Activated T-cell treated with anti-CD3 and anti-CD28 coated beads for 4 hours (primary cell): ENCODE measurements around the gene ASPSCR1.

Source experiments
- DNase-seq: peaks from one replicate; pipeline ENCODE4 v3.0.0-alpha.2; 2020

The ASPSCR1 gene

GRCh38 chr17:81999976-82000802 lies 22.8 kb downstream of the ASPSCR1 start:
- no peak for DNase-seq

- DNase-seq: no peak
These were observed 23.6 kb downstream of the ASPSCR1 start for GRCh38 chr17:82000803-82001570.

GRCh38 chr17:82001571-82002056 lies 24.2 kb downstream of the ASPSCR1 start:
- DNase-seq: no peak

GRCh38 chr17:82003411-82004381 lies 26.3 kb downstream of the ASPSCR1 start:
- no peak for DNase-seq

- DNase-seq: no peak
These were observed 27.4 kb downstream of the ASPSCR1 start for GRCh38 chr17:82004517-82005455.

GRCh38 chr17:82005701-82006348 lies 28.4 kb downstream of the ASPSCR1 start:
- no peak for DNase-seq

GRCh38 chr17:82006468-82007227 lies 29.2 kb downstream of the ASPSCR1 start:
- DNase-seq: no peak

- no peak for DNase-seq
These were observed 29.7 kb downstream of the ASPSCR1 start for GRCh38 chr17:82007228-82007494.

GRCh38 chr17:82007495-82008257 lies 30.2 kb downstream of the ASPSCR1 start:
- DNase-seq: no peak

- no peak for DNase-seq
These were observed 31.0 kb downstream of the ASPSCR1 start for GRCh38 chr17:82008258-82008940.

GRCh38 chr17:82008941-82009405 lies 31.5 kb downstream of the ASPSCR1 start:
- DNase-seq: no peak

- no peak for DNase-seq
These were observed 32.0 kb downstream of the ASPSCR1 start for GRCh38 chr17:82009413-82009812.

GRCh38 chr17:82010575-82011525 lies 33.4 kb downstream of the ASPSCR1 start:
- DNase-seq: no peak

- DNase-seq: no peak
These were observed 34.3 kb downstream of the ASPSCR1 start for GRCh38 chr17:82011617-82012187.

GRCh38 chr17:82012261-82012639 lies 34.8 kb downstream of the ASPSCR1 start:
- DNase-seq: no peak

- DNase-seq: no peak
These were observed 35.3 kb downstream of the ASPSCR1 start for GRCh38 chr17:82012640-82013295.

GRCh38 chr17:82013341-82013740 lies 35.9 kb downstream of the ASPSCR1 start:
- no peak for DNase-seq
